Mesenchymal stem cell (in vitro differentiated cells and primary cell): ENCODE results near the gene CSN3. TPM values are rescaled to one million over a fixed set of nuclear protein-coding genes. Genes with fewer than 3 reads are reported as not detected.
"Not testable (repeated sequence)": the region's sequence is repeated elsewhere in the genome, so short reads cannot be mapped to it uniquely, and the experiment has no call there.

ENCODE experiments used
- DNase-seq: peaks from one replicate; pipeline ENCODE4 v3.0.0-alpha.2; 2013
- H2AFZ ChIP-seq: one replicate; pipeline ENCODE4 v1.6.1; 2013; ENCODE audit warnings: low read depth, mild to moderate bottlenecking, control low read depth, inconsistent platforms, low read length, moderate library complexity
- H2AK5ac ChIP-seq: 2 replicates; pipeline ENCODE4 v1.6.1; 2013; ENCODE audit warnings: low read length, moderate library complexity, mild to moderate bottlenecking, inconsistent platforms; ENCODE audit not compliant: severe bottlenecking
- H2BK120ac ChIP-seq: one replicate; pipeline ENCODE4 v1.6.1; 2013; ENCODE audit warnings: low read depth, mild to moderate bottlenecking, inconsistent platforms, low read length, moderate library complexity
- H2BK12ac ChIP-seq, 2 experiments: one replicate each; pipeline ENCODE4 v1.6.1; 2013; ENCODE audit warnings: inconsistent platforms in 2 of 2, low read length in 2 of 2, mild to moderate bottlenecking in 2 of 2, moderate library complexity in 2 of 2, control low read depth in 1 of 2
- H2BK15ac ChIP-seq: one replicate; pipeline ENCODE4 v1.6.1; 2013; ENCODE audit warnings: mild to moderate bottlenecking, low read depth, inconsistent platforms; ENCODE audit not compliant: poor library complexity, severe bottlenecking
- H2BK5ac ChIP-seq: 2 replicates; pipeline ENCODE4 v1.6.1; 2013; ENCODE audit warnings: low read depth, mild to moderate bottlenecking, low read length, control low read depth, inconsistent platforms; ENCODE audit not compliant: poor library complexity, severe bottlenecking
- H3K14ac ChIP-seq, 2 experiments: one replicate each; pipeline ENCODE4 v1.6.1; 2013; ENCODE audit warnings: inconsistent platforms in 2 of 2, low read length in 2 of 2, control low read depth in 1 of 2, mild to moderate bottlenecking in 1 of 2, moderate library complexity in 1 of 2
- H3K18ac ChIP-seq, 2 experiments: one replicate each; pipeline ENCODE4 v1.6.1; 2013; ENCODE audit warnings: inconsistent platforms in 2 of 2, low read length in 2 of 2, control low read depth in 1 of 2, low read depth in 1 of 2, mild to moderate bottlenecking in 1 of 2
- H3K23ac ChIP-seq, 2 experiments: one replicate each; pipeline ENCODE4 v1.6.1; 2013; ENCODE audit warnings: inconsistent platforms in 2 of 2, low read length in 2 of 2, mild to moderate bottlenecking in 2 of 2, moderate library complexity in 2 of 2, control low read depth in 1 of 2
- H3K27ac ChIP-seq: 2 replicates; pipeline ENCODE4 v1.5.1; 2013; ENCODE audit warnings: mild to moderate bottlenecking, moderate library complexity, low read length, control low read depth, inconsistent platforms; ENCODE audit not compliant: poor library complexity, severe bottlenecking
- H3K27me3 ChIP-seq, 2 experiments: 2 replicates each; pipeline versions ENCODE4 v1.6.1 to v1.7.0; 2013; ENCODE audit warnings: low read length in 2 of 2, mild to moderate bottlenecking in 2 of 2, moderate library complexity in 2 of 2, control low read depth in 1 of 2, inconsistent platforms in 1 of 2; ENCODE audit not compliant: control insufficient read depth in 1 of 2, insufficient read depth in 1 of 2
- H3K36me3 ChIP-seq, 2 experiments: 2 replicates each; pipeline versions ENCODE4 v1.6.1 to v1.7.0; 2013; ENCODE audit warnings: low read length in 2 of 2, control low read depth in 1 of 2, inconsistent platforms in 1 of 2, low read depth in 1 of 2, mild to moderate bottlenecking in 1 of 2; ENCODE audit not compliant: insufficient read depth in 2 of 2, control insufficient read depth in 1 of 2
- H3K4ac ChIP-seq, 2 experiments: one replicate each; pipeline ENCODE4 v1.6.1; 2013; ENCODE audit warnings: inconsistent platforms in 2 of 2, low read length in 2 of 2, mild to moderate bottlenecking in 2 of 2, moderate library complexity in 2 of 2, control low read depth in 1 of 2, low read depth in 1 of 2
- H3K4me1 ChIP-seq: 2 replicates; pipeline ENCODE4 v1.6.1; 2013; ENCODE audit warnings: low read depth, low read length, control low read depth; ENCODE audit not compliant: control insufficient read depth, insufficient read depth
- H3K4me2 ChIP-seq: 2 replicates; pipeline ENCODE4 v1.6.1; 2013; ENCODE audit warnings: low read length, mild to moderate bottlenecking, inconsistent platforms; ENCODE audit not compliant: poor library complexity, severe bottlenecking
- H3K4me3 ChIP-seq, 2 experiments: 2 replicates each; pipeline versions ENCODE4 v1.5.1 to v1.7.0; 2013; ENCODE audit warnings: low read length in 2 of 2, mild to moderate bottlenecking in 2 of 2, control low read depth in 1 of 2, low read depth in 1 of 2; ENCODE audit not compliant: insufficient read depth in 1 of 2
- H3K79me1 ChIP-seq: replicated peaks from 2 replicates; pipeline ENCODE4 v1.6.1; 2013; ENCODE audit warnings: mild to moderate bottlenecking, control low read depth, low read length, inconsistent platforms; ENCODE audit not compliant: poor library complexity, severe bottlenecking
- H3K9ac ChIP-seq: 2 replicates; pipeline ENCODE4 v1.7.0; 2013; ENCODE audit warnings: mild to moderate bottlenecking, low read length, moderate library complexity
- H3K9me3 ChIP-seq: 2 replicates; pipeline ENCODE4 v1.7.0; 2013; ENCODE audit warnings: mild to moderate bottlenecking, low read length; ENCODE audit not compliant: control insufficient read depth
- H4K8ac ChIP-seq: one replicate; pipeline ENCODE4 v1.6.1; 2013; ENCODE audit warnings: inconsistent platforms, mild to moderate bottlenecking, low read length, moderate library complexity
- H4K91ac ChIP-seq: one replicate; pipeline ENCODE4 v1.6.1; 2013; ENCODE audit warnings: mild to moderate bottlenecking, low read length, inconsistent platforms
- WGBS: methylation state at CpG from one replicate; pipeline ENCODE4 v1.1.7; 2013; ENCODE audit warnings: mixed read lengths; 5-methylcytosine and 5-hydroxymethylcytosine counted together
- polyA plus RNA-seq, 2 experiments: library from polyadenylated mRNA; stranded (reverse); fragments of 200-250 nt; gene quantifications; one replicate each; pipeline ENCODE4 v1.2.3, GENCODE V29; 2013

The CSN3 gene, protein sequence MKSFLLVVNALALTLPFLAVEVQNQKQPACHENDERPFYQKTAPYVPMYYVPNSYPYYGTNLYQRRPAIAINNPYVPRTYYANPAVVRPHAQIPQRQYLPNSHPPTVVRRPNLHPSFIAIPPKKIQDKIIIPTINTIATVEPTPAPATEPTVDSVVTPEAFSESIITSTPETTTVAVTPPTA
- not detected for polyA plus RNA-seq (2013, experiment 1 of 2)
- not detected for polyA plus RNA-seq (2013, experiment 2 of 2)

DNA sequence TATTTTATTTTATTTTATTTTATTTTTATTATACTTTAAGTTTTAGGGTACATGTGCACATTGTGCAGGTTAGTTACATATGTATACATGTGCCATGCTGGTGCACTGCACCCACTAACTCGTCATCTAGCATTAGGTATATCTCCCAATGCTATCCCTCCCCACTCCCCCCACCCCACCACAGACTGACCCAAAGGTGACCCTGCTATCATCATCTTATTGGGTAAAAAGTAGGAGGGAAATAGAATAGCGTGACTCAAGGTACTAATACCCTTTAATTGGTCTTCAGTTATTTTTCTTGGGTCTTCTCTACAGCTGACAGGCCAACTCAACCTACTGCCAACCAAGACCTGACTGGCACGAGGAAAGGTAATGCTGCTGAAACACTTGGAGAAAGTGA lies at the start of gene CSN3:
Gene CSN3, plus strand, starts transcription at position 301 of the 400 bp plus-strand sequence. CDS start 2,223 bp downstream, outside the sequence.
- H2AK5ac ChIP-seq, H2BK5ac ChIP-seq, H4K8ac ChIP-seq, H3K18ac ChIP-seq, H3K79me1 ChIP-seq, H3K9ac ChIP-seq, H2BK15ac ChIP-seq, H3K23ac ChIP-seq, H3K4me1 ChIP-seq, H2BK12ac ChIP-seq, DNase-seq, H3K27me3 ChIP-seq, H3K36me3 ChIP-seq, H3K27ac ChIP-seq, H3K4me3 ChIP-seq, H3K14ac ChIP-seq, H2BK120ac ChIP-seq, H2AFZ ChIP-seq, H3K4me2 ChIP-seq, H3K9me3 ChIP-seq, H4K91ac ChIP-seq, H3K4ac ChIP-seq: not testable (repeated sequence)
- WGBS = no CpG with 5 or more reads among the region's 3 CpGs

DNA sequence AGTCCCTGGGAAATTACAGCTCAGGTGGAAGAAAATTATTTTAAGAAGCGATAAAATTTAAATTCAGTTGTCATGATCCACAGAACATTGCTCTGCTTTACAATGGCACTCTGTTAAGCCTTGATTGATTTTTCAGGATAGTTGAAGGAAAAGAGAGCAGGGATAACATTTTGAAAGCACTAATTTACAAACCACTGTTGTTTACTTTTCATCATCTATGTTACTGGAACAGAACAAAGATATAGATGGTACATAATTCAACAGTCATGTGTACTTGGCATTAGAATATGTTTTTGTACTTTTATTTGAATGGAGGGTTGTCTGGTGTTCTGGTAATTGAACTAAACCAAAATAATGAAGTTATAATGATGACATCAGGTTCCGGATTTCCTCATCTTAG lies 49.5 kb upstream of the CSN3 start:
- H3K18ac ChIP-seq = no peak overlapping the region
- H3K14ac ChIP-seq = no peak overlapping the region
- no peak overlapping the region for H2BK120ac ChIP-seq
- no peak overlapping the region for H2BK12ac ChIP-seq
- H3K9ac ChIP-seq = no peak overlapping the region
- H2AK5ac ChIP-seq = no peak overlapping the region
- H3K23ac ChIP-seq = no peak overlapping the region
- no peak overlapping the region for H3K4me3 ChIP-seq
- H3K36me3 ChIP-seq = no peaks in the 10 kb centered on the region
- H4K8ac ChIP-seq = no peak overlapping the region
- no peak overlapping the region for H2AFZ ChIP-seq
- no peak overlapping the region for H3K27ac ChIP-seq
- H2BK15ac ChIP-seq = no peak overlapping the region
- no peaks in the 10 kb centered on the region for H3K79me1 ChIP-seq
- 90% methylated on average over 2 of the region's 2 CpGs for WGBS
- H3K4ac ChIP-seq = no peak overlapping the region
- no peak for DNase-seq
- no peaks in the 10 kb centered on the region for H3K9me3 ChIP-seq
- no peak overlapping the region for H4K91ac ChIP-seq
- no peak overlapping the region for H3K4me2 ChIP-seq
- no peak overlapping the region for H2BK5ac ChIP-seq
- no peaks in the 10 kb centered on the region for H3K4me1 ChIP-seq
- no peaks in the 10 kb centered on the region for H3K27me3 ChIP-seq

DNA sequence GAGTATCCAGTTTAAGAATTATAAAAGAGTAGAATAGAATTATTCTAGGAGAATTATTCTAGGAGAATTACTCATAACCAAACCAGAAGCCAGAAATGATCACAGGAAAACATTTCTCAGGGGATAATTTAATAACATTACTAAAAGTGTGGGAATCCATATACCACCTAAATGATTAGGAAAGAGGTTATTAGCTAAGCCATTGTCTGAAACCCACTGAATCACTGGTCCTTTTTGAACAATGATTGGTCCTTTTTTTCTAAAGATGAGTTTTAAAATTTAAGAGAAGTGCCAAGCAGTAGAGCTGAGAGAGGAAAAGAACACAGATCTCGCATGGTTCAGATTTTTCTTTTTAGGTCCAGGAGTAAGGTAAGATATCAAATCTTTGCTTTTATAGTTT lies 47.0 kb upstream of the CSN3 start, which contains the start of gene ODAM:
Gene ODAM, plus strand, starts transcription at position 301 of the 400 bp plus-strand sequence. CDS start 819 bp downstream, outside the sequence.
- WGBS = 94% methylated on average over 1 of the region's 1 CpG
- Histone ChIP-seq H3K4ac (no peak within 1 kb of the TSS), H2BK5ac (no peak within 1 kb of the TSS)

DNA sequence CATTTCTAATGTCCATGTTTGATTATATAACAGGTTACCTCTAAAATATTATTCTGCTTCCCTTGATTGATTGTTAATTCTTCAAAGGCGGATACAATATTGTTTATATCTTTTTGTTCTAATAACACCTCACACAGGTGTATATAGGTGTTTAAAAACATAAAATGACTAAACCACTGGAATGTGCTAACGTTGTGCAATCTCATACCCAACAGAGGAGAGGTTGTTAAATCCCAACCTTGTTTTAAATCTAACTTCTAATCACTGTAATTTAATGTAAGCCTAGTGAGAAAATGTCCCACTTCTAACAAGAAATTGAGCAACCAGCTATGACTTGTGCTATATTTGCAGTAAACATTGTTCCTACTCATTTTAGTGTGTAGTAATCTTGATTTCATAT lies 45.5 kb upstream of the CSN3 start:
- no CpG with 5 or more reads among the region's 2 CpGs for WGBS
- H3K4ac ChIP-seq = no peak overlapping the region
- H3K9me3 ChIP-seq = no peaks in the 10 kb centered on the region
- no peaks in the 10 kb centered on the region for H3K36me3 ChIP-seq
- H2BK120ac ChIP-seq = no peak overlapping the region
- H3K4me3 ChIP-seq = no peak overlapping the region
- H3K4me1 ChIP-seq = no peaks in the 10 kb centered on the region
- H3K18ac ChIP-seq = no peak overlapping the region
- H2AFZ ChIP-seq = no peak overlapping the region
- H4K8ac ChIP-seq = no peak overlapping the region
- no peak overlapping the region for H3K9ac ChIP-seq
- H3K23ac ChIP-seq = no peak overlapping the region
- H3K79me1 ChIP-seq = no peaks in the 10 kb centered on the region
- H3K4me2 ChIP-seq = no peak overlapping the region
- H3K27me3 ChIP-seq = no peaks in the 10 kb centered on the region
- H4K91ac ChIP-seq = no peak overlapping the region
- no peak overlapping the region for H2BK15ac ChIP-seq
- no peak overlapping the region for H3K27ac ChIP-seq
- H2BK12ac ChIP-seq = no peak overlapping the region
- DNase-seq = no peak
- no peak overlapping the region for H2BK5ac ChIP-seq
- H3K14ac ChIP-seq = no peak overlapping the region
- no peak overlapping the region for H2AK5ac ChIP-seq

More for the DNA sequence above, 47.0 kb upstream of the CSN3 start, which contains the start of gene ODAM:
- Histone ChIP-seq H3K27ac (no peak within 1 kb of the TSS), H4K91ac (no peak within 1 kb of the TSS), H3K79me1 (no peaks in the 10 kb centered on the region), H3K36me3 (no peaks in the 10 kb centered on the region), H2AK5ac (no peak within 1 kb of the TSS), H3K27me3 (no peaks in the 10 kb centered on the region), H3K4me2 (no peak within 1 kb of the TSS), H2BK15ac (no peak within 1 kb of the TSS), H2BK120ac (no peak within 1 kb of the TSS), H4K8ac (no peak within 1 kb of the TSS), H3K9me3 (no peaks in the 10 kb centered on the region), H3K9ac (no peak within 1 kb of the TSS), H3K4me3 (no peak within 1 kb of the TSS), H2AFZ (no peak within 1 kb of the TSS), H2BK12ac (no peak within 1 kb of the TSS), H3K14ac (no peak within 1 kb of the TSS), H3K4me1 (no peaks in the 10 kb centered on the region), H3K18ac (no peak within 1 kb of the TSS), H3K23ac (no peak within 1 kb of the TSS)
- no peak for DNase-seq
